Femur (tissue), 1 donor: ENCODE data around the gene CITED4.
A peak's percentile ranks its signal among the peaks of the same experiment; 100 is the strongest.

Source experiments
- DNase-seq: peaks from one replicate; pipeline ENCODE4 v3.0.0-alpha.2; 2017

CITED4 gene

GRCh38 chr1:40884055-40884795 is 22.1 kb upstream of the CITED4 start:
- DNase-seq, result no peak

GRCh38 chr1:40880813-40881549 is 18.8 kb upstream of the CITED4 start:
- no peak for DNase-seq

- no peak for DNase-seq
Measured at GRCh38 chr1:40879482-40880175, 17.5 kb upstream of the CITED4 start.

- DNase-seq, result no peak
Measured at GRCh38 chr1:40878906-40879305, 16.7 kb upstream of the CITED4 start.

- DNase-seq, result peak; percentile 57
Measured at GRCh38 chr1:40877698-40878097, 15.5 kb upstream of the CITED4 start.

GRCh38 chr1:40876891-40877290 is 14.7 kb upstream of the CITED4 start:
- no peak for DNase-seq

- DNase-seq, result no peak
Measured at GRCh38 chr1:40876436-40876761, 14.2 kb upstream of the CITED4 start.

- DNase-seq, result no peak
Measured at GRCh38 chr1:40873863-40874472, 11.8 kb upstream of the CITED4 start.

GRCh38 chr1:40872276-40872675 is 10.1 kb upstream of the CITED4 start:
- DNase-seq, result no peak

GRCh38 chr1:40870135-40870728 is 8.1 kb upstream of the CITED4 start:
- DNase-seq, result no peak

GRCh38 chr1:40868051-40868723 is 6.0 kb upstream of the CITED4 start:
- DNase-seq, result no peak

- peak; percentile 67 for DNase-seq
Measured at GRCh38 chr1:40861224-40862003, 749 bp downstream of the CITED4 start.

GRCh38 chr1:40860706-40861223 is 1.4 kb downstream of the CITED4 start:
- peak; percentile 37 for DNase-seq

GRCh38 chr1:40858856-40859416 is 3.2 kb downstream of the CITED4 start:
- DNase-seq, result no peak

GRCh38 chr1:40857737-40858136 is 4.4 kb downstream of the CITED4 start:
- DNase-seq, result peak; percentile 55

GRCh38 chr1:40856656-40857302 is 5.4 kb downstream of the CITED4 start:
- DNase-seq, result no peak

- DNase-seq, result no peak
Measured at GRCh38 chr1:40856116-40856515, 6.0 kb downstream of the CITED4 start.

- DNase-seq, result no peak
Measured at GRCh38 chr1:40855513-40855912, 6.7 kb downstream of the CITED4 start.

- DNase-seq, result no peak
Measured at GRCh38 chr1:40853885-40854170, 8.3 kb downstream of the CITED4 start.

GRCh38 chr1:40853113-40853884 is 8.9 kb downstream of the CITED4 start:
- no peak for DNase-seq
